Inflammatory macrophage treated with lipopolysaccharide for 4 hours (primary cell): ENCODE results near the gene TMEM245.

Source experiments
- DNase-seq: peaks from one replicate; pipeline ENCODE4 v3.0.0-alpha.2; 2020

Gene TMEM245

GRCh38 chr9:109020581-109021511 lies 98.9 kb downstream of the TMEM245 start:
- peak; percentile 67 for DNase-seq

GRCh38 chr9:109020113-109020512 lies 99.6 kb downstream of the TMEM245 start:
- no peak for DNase-seq

- DNase-seq: no peak
Measured at GRCh38 chr9:109019420-109019819, 100.3 kb downstream of the TMEM245 start.

GRCh38 chr9:109017493-109017892 lies 102.3 kb downstream of the TMEM245 start:
- DNase-seq: no peak

- DNase-seq: no peak
Measured at GRCh38 chr9:109017061-109017460, 102.7 kb downstream of the TMEM245 start.

- DNase-seq: no peak
Measured at GRCh38 chr9:109016132-109016531, 103.6 kb downstream of the TMEM245 start.

GRCh38 chr9:109014608-109015280 lies 105.0 kb downstream of the TMEM245 start:
- DNase-seq: no peak

- no peak for DNase-seq
Measured at GRCh38 chr9:109013679-109014607, 105.8 kb downstream of the TMEM245 start.

GRCh38 chr9:109012876-109013678 lies 106.7 kb downstream of the TMEM245 start, which contains the start of gene CTNNAL1:
TSS of gene CTNNAL1 (minus strand) at chr9:109013499. CDS start at chr9:109013442, 57 bp downstream.
- DNase-seq: peak; percentile 73

- peak; percentile 71 for DNase-seq
Measured at GRCh38 chr9:109012009-109012875, 107.5 kb downstream of the TMEM245 start.

GRCh38 chr9:109011231-109011671 lies 108.5 kb downstream of the TMEM245 start:
- peak; percentile 23 for DNase-seq

GRCh38 chr9:109010746-109011145 lies 109.0 kb downstream of the TMEM245 start:
- DNase-seq: peak; percentile 76

- no peak for DNase-seq
Measured at GRCh38 chr9:109005678-109006077, 114.1 kb downstream of the TMEM245 start.

GRCh38 chr9:109003116-109003515 lies 116.6 kb downstream of the TMEM245 start:
- no peak for DNase-seq

- no peak for DNase-seq
Measured at GRCh38 chr9:109002141-109002540, 117.6 kb downstream of the TMEM245 start.

- DNase-seq: no peak
Measured at GRCh38 chr9:109001275-109001676, 118.5 kb downstream of the TMEM245 start.

GRCh38 chr9:108997112-108997511 lies 122.6 kb downstream of the TMEM245 start:
- DNase-seq: no peak

GRCh38 chr9:108996643-108997042 lies 123.1 kb downstream of the TMEM245 start:
- peak; percentile 8 for DNase-seq

GRCh38 chr9:108994695-108995094 lies 125.1 kb downstream of the TMEM245 start:
- peak; percentile 63 for DNase-seq

- no peak for DNase-seq
Measured at GRCh38 chr9:108991479-108991878, 128.3 kb downstream of the TMEM245 start.

- no peak for DNase-seq
Measured at GRCh38 chr9:108983885-108984284, 135.9 kb downstream of the TMEM245 start.
